OCI-LY1 (cell line): ENCODE data around the gene IZUMO2.

Experiments
- H2AFZ ChIP-seq: fragments of 200-600 bp; sonication (generic), shearing (Covaris generic); 2 replicates; pipeline ENCODE4 v1.6.0; 2014; ENCODE audit warnings: antibody characterized with exemption, mild to moderate bottlenecking, low read length
- H3F3A ChIP-seq: fragments of 200-600 bp; sonication (generic), shearing (Covaris generic); 2 replicates; pipeline ENCODE4 v1.6.0; 2014; ENCODE audit warnings: mild to moderate bottlenecking, antibody characterized with exemption, low read length, moderate library complexity; ENCODE audit not compliant: insufficient read depth
- H3K27ac ChIP-seq: fragments of 200-600 bp; sonication (generic); 2 replicates; pipeline ENCODE4 v1.5.1; 2014; ENCODE audit warnings: low read length, mixed run types, mild to moderate bottlenecking, low read depth; ENCODE audit not compliant: poor library complexity, severe bottlenecking
- H3K27me3 ChIP-seq: fragments of 200-600 bp; sonication (generic); 2 replicates; pipeline ENCODE4 v1.6.0; 2014; ENCODE audit warnings: antibody characterized with exemption, mild to moderate bottlenecking, low read length, moderate library complexity; ENCODE audit not compliant: insufficient read depth
- H3K36me3 ChIP-seq: fragments of 200-600 bp; sonication (generic); 2 replicates; pipeline ENCODE4 v1.6.1; 2014; ENCODE audit warnings: mild to moderate bottlenecking, antibody characterized with exemption, low read length, moderate library complexity, mixed read lengths; ENCODE audit not compliant: insufficient read depth
- H3K4me1 ChIP-seq: fragments of 200-600 bp; sonication (generic); 2 replicates; pipeline ENCODE4 v1.5.1; 2014; ENCODE audit warnings: mild to moderate bottlenecking, low read length, moderate library complexity; ENCODE audit not compliant: insufficient read depth, severe bottlenecking
- H3K4me2 ChIP-seq: fragments of 200-600 bp; sonication (generic), shearing (Covaris generic); 2 replicates; pipeline ENCODE4 v1.6.1; 2014; ENCODE audit warnings: low read length
- H3K4me3 ChIP-seq: fragments of 200-600 bp; sonication (generic); 2 replicates; pipeline ENCODE4 v1.5.1; 2014; ENCODE audit warnings: low read length, low read depth, mild to moderate bottlenecking, mixed read lengths; ENCODE audit not compliant: poor library complexity, severe bottlenecking
- H3K79me2 ChIP-seq: fragments of 200-600 bp; shearing (Covaris generic); 2 replicates; pipeline ENCODE4 v1.6.1; 2016; ENCODE audit warnings: mixed run types, low read length, mixed read lengths; ENCODE audit not compliant: insufficient read depth
- H3K9ac ChIP-seq: fragments of 200-600 bp; sonication (generic), shearing (Covaris generic); 2 replicates; pipeline ENCODE4 v1.6.1; 2014; ENCODE audit warnings: mild to moderate bottlenecking, low read length, mixed read lengths
- H3K9me2 ChIP-seq: fragments of 200-600 bp; sonication (generic), shearing (Covaris generic); 2 replicates; pipeline ENCODE4 v1.6.1; 2014; ENCODE audit warnings: low read depth, mild to moderate bottlenecking, low read length, mixed read lengths
- H3K9me3 ChIP-seq: fragments of 200-600 bp; shearing (Covaris generic); 2 replicates; pipeline ENCODE4 v1.6.1; 2014; ENCODE audit warnings: low read length, mixed read lengths
- H4K20me1 ChIP-seq: fragments of 200-600 bp; sonication (generic), shearing (Covaris generic); 2 replicates; pipeline ENCODE4 v1.6.0; 2016; ENCODE audit warnings: mild to moderate bottlenecking, low read length; ENCODE audit not compliant: insufficient read depth
- EZH2 ChIP-seq: fragments of 200-600 bp; sonication (generic), shearing (Covaris generic); IDR thresholded peaks from 2 replicates; pipeline ENCODE4 v1.8.0; 2017; ENCODE audit warnings: borderline replicate concordance, mixed run types, mild to moderate bottlenecking, antibody characterized with exemption, low read length, moderate library complexity, mixed read lengths
- TF ChIP-seq, protein P1 (sequence below): fragments of 200-600 bp; sonication (generic), shearing (Covaris generic); IDR thresholded peaks from 2 replicates; pipeline ENCODE4 v1.5.1; 2017; ENCODE audit warnings: mild to moderate bottlenecking, antibody characterized with exemption, low read length, moderate library complexity, mixed read lengths

Gene IZUMO2

DNA sequence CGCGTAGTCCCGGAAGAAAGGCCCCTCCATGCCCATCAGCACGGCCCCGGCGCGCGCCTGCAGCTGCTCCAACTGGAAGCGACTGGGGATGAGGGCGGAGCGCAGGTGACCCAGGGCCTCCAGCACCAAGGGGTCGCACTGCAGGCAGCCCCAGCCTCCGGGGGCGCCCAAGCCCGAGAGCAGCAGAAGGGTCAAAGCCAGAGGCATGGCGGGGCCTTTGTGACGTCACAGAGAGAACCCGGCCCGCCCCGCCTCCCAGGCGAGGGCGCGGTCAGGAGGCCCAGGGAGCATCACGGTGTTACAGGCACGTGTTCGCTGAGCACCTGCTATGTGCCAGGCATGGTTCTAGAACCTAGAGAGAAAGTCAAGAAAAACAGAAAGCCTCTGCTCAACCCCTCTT is at the start of gene IZUMO2:
TSS of gene IZUMO2 (minus strand) at position 294 of the 400 bp plus-strand sequence. CDS start at position 207, 87 bp downstream.
- H3K4me1 ChIP-seq: no peaks in the 10 kb centered on the region
- H3K9ac ChIP-seq: no peak within 1 kb of the TSS
- no peaks in the 10 kb centered on the region for H3K9me2 ChIP-seq
- H3K4me2 ChIP-seq: no peak within 1 kb of the TSS
- H3K9me3 ChIP-seq: 0 out of 2 replicates have a peak, but pooled peaks cover 3% of the 10 kb centered on the region
- no peak within 1 kb of the TSS for H3K4me3 ChIP-seq
- TF ChIP-seq, protein P1, sequence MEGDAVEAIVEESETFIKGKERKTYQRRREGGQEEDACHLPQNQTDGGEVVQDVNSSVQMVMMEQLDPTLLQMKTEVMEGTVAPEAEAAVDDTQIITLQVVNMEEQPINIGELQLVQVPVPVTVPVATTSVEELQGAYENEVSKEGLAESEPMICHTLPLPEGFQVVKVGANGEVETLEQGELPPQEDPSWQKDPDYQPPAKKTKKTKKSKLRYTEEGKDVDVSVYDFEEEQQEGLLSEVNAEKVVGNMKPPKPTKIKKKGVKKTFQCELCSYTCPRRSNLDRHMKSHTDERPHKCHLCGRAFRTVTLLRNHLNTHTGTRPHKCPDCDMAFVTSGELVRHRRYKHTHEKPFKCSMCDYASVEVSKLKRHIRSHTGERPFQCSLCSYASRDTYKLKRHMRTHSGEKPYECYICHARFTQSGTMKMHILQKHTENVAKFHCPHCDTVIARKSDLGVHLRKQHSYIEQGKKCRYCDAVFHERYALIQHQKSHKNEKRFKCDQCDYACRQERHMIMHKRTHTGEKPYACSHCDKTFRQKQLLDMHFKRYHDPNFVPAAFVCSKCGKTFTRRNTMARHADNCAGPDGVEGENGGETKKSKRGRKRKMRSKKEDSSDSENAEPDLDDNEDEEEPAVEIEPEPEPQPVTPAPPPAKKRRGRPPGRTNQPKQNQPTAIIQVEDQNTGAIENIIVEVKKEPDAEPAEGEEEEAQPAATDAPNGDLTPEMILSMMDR: no peak
- no peak for TF ChIP-seq EZH2
- H3K79me2 ChIP-seq: no peaks in the 10 kb centered on the region
- no peaks in the 10 kb centered on the region for H3K36me3 ChIP-seq
- no peaks in the 10 kb centered on the region for H3F3A ChIP-seq
- H3K27me3 ChIP-seq: 0 out of 2 replicates have a peak, but pooled peaks cover 3% of the 10 kb centered on the region
- H2AFZ ChIP-seq: no peak within 1 kb of the TSS
- H4K20me1 ChIP-seq: no peaks in the 10 kb centered on the region
- no peak within 1 kb of the TSS for H3K27ac ChIP-seq

- Histone ChIP-seq H2AFZ (no peak overlapping the region), H3F3A (no peaks in the 10 kb centered on the region), H3K27ac (no peak overlapping the region), H3K4me2 (no peak overlapping the region), H3K4me3 (no peak overlapping the region), H3K36me3 (no peaks in the 10 kb centered on the region; the same call in 1 of the 2 replicates), H3K9me3 (no peaks in the 10 kb centered on the region), H3K79me2 (no peaks in the 10 kb centered on the region), H3K9ac (no peak overlapping the region), H4K20me1 (no peaks in the 10 kb centered on the region), H3K27me3 (no peaks in the 10 kb centered on the region; the same call in 1 of the 2 replicates), H3K4me1 (no peaks in the 10 kb centered on the region), H3K9me2 (no peaks in the 10 kb centered on the region)
- TF ChIP-seq EZH2: no peak
- TF ChIP-seq, protein P1: no peak
These were observed 47.3 kb upstream of the IZUMO2 start for GRCh38 chr19:50210425-50210824.

- TF ChIP-seq, protein P1: no peak
- TF ChIP-seq EZH2: no peak
- Histone ChIP-seq H3K4me2 (no peak overlapping the region), H3F3A (no peaks in the 10 kb centered on the region), H3K4me3 (no peak overlapping the region), H3K36me3 (no peaks in the 10 kb centered on the region; the same call in 1 of the 2 replicates), H3K27me3 (no peaks in the 10 kb centered on the region), H3K4me1 (no peaks in the 10 kb centered on the region), H3K9me3 (no peaks in the 10 kb centered on the region), H3K9ac (no peak overlapping the region), H3K9me2 (no peaks in the 10 kb centered on the region), H4K20me1 (no peaks in the 10 kb centered on the region), H2AFZ (no peak overlapping the region), H3K79me2 (no peaks in the 10 kb centered on the region), H3K27ac (no peak overlapping the region)
These were observed 46.0 kb upstream of the IZUMO2 start for GRCh38 chr19:50209131-50209530.
